Gastrocnemius medialis (tissue), 4 donors: ENCODE measurements around the gene HAGH. TPM values are rescaled to one million over a fixed set of nuclear protein-coding genes. Genes with fewer than 3 reads are reported as not detected.

Experiments
- ATAC-seq, 2 donors: fragments of 150-250 bp; one replicate each; pipeline ENCODE4 v1.9.1; 2016
- DNase-seq, 2 donors: peaks; one replicate each; pipeline ENCODE4 v3.0.0-alpha.2; 2019
- H3K27ac ChIP-seq, 4 donors: fragments of 200-600 bp; sonication (generic); 1 replicate in 1 of 4; 2 replicates in 3 of 4; pipeline ENCODE4 v1.5.1; 2016 to 2018; ENCODE audit warnings: mild to moderate bottlenecking in 2 of 4, moderate library complexity in 1 of 4
- H3K27me3 ChIP-seq, 3 donors: fragments of 200-600 bp; sonication (generic) in 2 of 3; 1 replicate in 1 of 3; 2 replicates in 2 of 3; pipeline versions ENCODE4 v1.5.1 to v1.6.0; 2016 to 2019; ENCODE audit warnings: mild to moderate bottlenecking in 1 of 3, moderate library complexity in 1 of 3
- H3K36me3 ChIP-seq, 2 donors: fragments of 200-600 bp; sonication (generic) in 1 of 2; one replicate each; pipeline ENCODE4 v1.5.1; 2017 to 2018
- H3K4me1 ChIP-seq, 2 donors: fragments of 200-600 bp; sonication (generic) in 1 of 2; one replicate each; pipeline ENCODE4 v1.5.1; 2016 to 2017; ENCODE audit warnings: mild to moderate bottlenecking in 2 of 2
- H3K4me3 ChIP-seq, 4 donors: fragments of 200-600 bp; sonication (generic) in 3 of 4; 1 replicate in 1 of 4; 2 replicates in 3 of 4; pipeline ENCODE4 v1.5.1; 2016 to 2019; ENCODE audit warnings: mild to moderate bottlenecking in 2 of 4
- H3K9me3 ChIP-seq, 3 donors: fragments of 200-600 bp; sonication (generic) in 2 of 3; 1 replicate in 1 of 3; 2 replicates in 2 of 3; pipeline ENCODE4 v1.5.1; 2016 to 2019
- CTCF ChIP-seq, 5 experiments: fragments of 450-650 bp in 3 of 5; fragments of 200-600 bp in 2 of 5; sonication (generic) in 2 of 5; IDR thresholded peaks in 4 of 5; conservative IDR thresholded peaks in 1 of 5; 1 replicate in 4 of 5; 2 replicates in 1 of 5; pipeline ENCODE4 v1.5.1; 2016 to 2019; ENCODE audit warnings: antibody characterized with exemption in 5 of 5, mild to moderate bottlenecking in 3 of 5, moderate library complexity in 3 of 5
- POLR2A ChIP-seq, 2 donors: fragments of 450-650 bp; IDR thresholded peaks; one replicate each; pipeline ENCODE4 v1.6.1; 2017; ENCODE audit warnings: antibody characterized with exemption in 2 of 2, mild to moderate bottlenecking in 2 of 2, moderate library complexity in 2 of 2
- in situ Hi-C, 4 donors: fragments of 200-750 bp; cut with MboI; loops; one replicate each; pipeline versions ENCODE4 v1.15.0 to v1.8.0; 2017; ENCODE audit warnings: low sequenced_read_pairs in 4 of 4
- intact Hi-C: fragments of 100-400 bp; cut with DNase I; formaldehyde crosslinking; loops from one replicate; pipeline ENCODE4 v1.15.1; 2023; ENCODE audit warnings: low total_unique reads
- total RNA-seq, 4 donors: library from RNA; depleted of rRNA; stranded (reverse); fragments of >200 nt; gene quantifications; one replicate each; pipeline versions ENCODE4 v1.1.0 to v1.2.3, GENCODE V29; 2016

HAGH gene
- total RNA-seq, 4 donors from 2014 or later: 216 to 440 (median 261) TPM

GRCh38 chr16:1851793-1852192 is 25.2 kb upstream of the HAGH start:
- no peak for DNase-seq
- in situ Hi-C loops: no loop called here

GRCh38 chr16:1850981-1851380 is 24.4 kb upstream of the HAGH start:
- Histone ChIP-seq H3K27ac (no peak overlapping the region), H3K4me1 (no peaks in the 10 kb centered on the region), H3K9me3 (no peaks in the 10 kb centered on the region), H3K36me3 (no peaks in the 10 kb centered on the region), H3K27me3 (peaks cover 0 to 10% (median 3%) of the 10 kb centered on the region in 3 donors), H3K4me3 (no peak overlapping the region)
- no peak for DNase-seq
- in situ Hi-C loops (no loop called here), intact Hi-C loops (no loop called here)
- TF ChIP-seq CTCF (IDR thresholded peaks at IDR 0.05 in 4 of 5, conservative IDR thresholded peaks at IDR 0.05 in 1 of 5) (no peak), POLR2A (IDR thresholded peaks at IDR 0.05) (no peak)
- no peak for ATAC-seq

More at GRCh38 chr16:1851793-1852192, 25.2 kb upstream of the HAGH start:
- Histone ChIP-seq H3K36me3 (no peaks in the 10 kb centered on the region), H3K9me3 (no peaks in the 10 kb centered on the region), H3K27ac (no peak overlapping the region), H3K4me1 (no peaks in the 10 kb centered on the region), H3K27me3 (peaks cover 0 to 12% (median 3%) of the 10 kb centered on the region in 3 donors), H3K4me3 (no peak overlapping the region)
- no peak for ATAC-seq
- intact Hi-C loops: no loop called here
- no peak for TF ChIP-seq CTCF (IDR thresholded peaks at IDR 0.05 in 4 of 5, conservative IDR thresholded peaks at IDR 0.05 in 1 of 5)
- TF ChIP-seq POLR2A (IDR thresholded peaks at IDR 0.05): no peak

- no peak overlapping the region for H3K4me3 ChIP-seq
- no peaks in the 10 kb centered on the region for H3K36me3 ChIP-seq
- intact Hi-C loops (no loop called here), in situ Hi-C loops (no loop called here)
- DNase-seq (no peak), ATAC-seq (no peak)
- TF ChIP-seq POLR2A (IDR thresholded peaks at IDR 0.05) (no peak), CTCF (IDR thresholded peaks at IDR 0.05 in 4 of 5, conservative IDR thresholded peaks at IDR 0.05 in 1 of 5) (no peak)
- no peaks in the 10 kb centered on the region for H3K4me1 ChIP-seq
- no peaks in the 10 kb centered on the region for H3K9me3 ChIP-seq
- H3K27ac ChIP-seq: no peak overlapping the region
- H3K27me3 ChIP-seq: no peaks in the 10 kb centered on the region
These were observed 19.8 kb upstream of the HAGH start for GRCh38 chr16:1846416-1846815.

- intact Hi-C loops (no loop called here), in situ Hi-C loops (no loop called here)
- TF ChIP-seq CTCF (IDR thresholded peaks at IDR 0.05 in 4 of 5, conservative IDR thresholded peaks at IDR 0.05 in 1 of 5) (no peak), POLR2A (IDR thresholded peaks at IDR 0.05) (no peak)
- Histone ChIP-seq H3K4me3 (no peak overlapping the region), H3K9me3 (no peaks in the 10 kb centered on the region), H3K27ac (no peak overlapping the region), H3K27me3 (no peaks in the 10 kb centered on the region), H3K36me3 (no peaks in the 10 kb centered on the region), H3K4me1 (no peaks in the 10 kb centered on the region)
- DNase-seq (no peak), ATAC-seq (no peak)
These were observed 19.4 kb upstream of the HAGH start for GRCh38 chr16:1845985-1846384.

GRCh38 chr16:1839554-1839953 is 12.9 kb upstream of the HAGH start:
- in situ Hi-C loops (no loop called here), intact Hi-C loops (no loop called here)
- H3K9me3 ChIP-seq: no peaks in the 10 kb centered on the region
- DNase-seq: no peak
- no peak overlapping the region for H3K4me3 ChIP-seq
- no peaks in the 10 kb centered on the region for H3K4me1 ChIP-seq
- H3K36me3 ChIP-seq: no peaks in the 10 kb centered on the region
- no peak for ATAC-seq
- no peak for TF ChIP-seq CTCF (IDR thresholded peaks at IDR 0.05 in 4 of 5, conservative IDR thresholded peaks at IDR 0.05 in 1 of 5)
- no peak for TF ChIP-seq POLR2A (IDR thresholded peaks at IDR 0.05)
- no peak overlapping the region for H3K27ac ChIP-seq
- H3K27me3 ChIP-seq: no peaks in the 10 kb centered on the region
